DMS153 treated with DMSO at 0.1 percent for 48 hours (cell line): ENCODE data around the gene KATNAL2.
"Not testable (repeated sequence)": the region's sequence is repeated elsewhere in the genome, so short reads cannot be mapped to it uniquely, and the experiment has no call there.

ENCODE experiments used
- DNase-seq: peaks from one replicate; lab custom pipeline; 2025; ENCODE audit not compliant: unreplicated experiment; lab: John Stamatoyannopoulos, UW

Gene KATNAL2

DNA sequence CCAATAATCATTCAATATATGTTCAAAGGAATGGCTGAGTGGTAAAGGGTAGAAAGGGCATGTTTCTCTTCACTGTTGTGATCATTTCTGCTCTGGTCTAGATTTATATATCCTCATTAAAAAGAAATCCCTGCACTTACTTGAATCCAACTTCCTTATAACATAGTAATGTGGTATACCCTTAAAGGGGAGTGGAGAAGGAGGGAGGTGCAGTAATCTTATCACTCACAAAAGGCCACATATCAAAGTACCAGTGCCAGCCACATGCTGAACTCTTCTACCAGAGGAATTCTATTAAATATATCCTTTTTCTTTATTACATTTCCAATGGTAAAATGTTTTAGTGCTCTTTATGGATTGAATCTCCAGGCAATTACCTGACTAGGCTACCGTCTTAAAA is 3.3 kb downstream of the KATNAL2 start:
- DNase-seq: no peak

GRCh38 chr18:46939337-46939963 is 22.0 kb downstream of the KATNAL2 start:
- DNase-seq: no peak

GRCh38 chr18:46939998-46940571 is 22.7 kb downstream of the KATNAL2 start:
- no peak for DNase-seq

- DNase-seq: no peak
Measured at GRCh38 chr18:46942646-46943045, 25.2 kb downstream of the KATNAL2 start.

DNA sequence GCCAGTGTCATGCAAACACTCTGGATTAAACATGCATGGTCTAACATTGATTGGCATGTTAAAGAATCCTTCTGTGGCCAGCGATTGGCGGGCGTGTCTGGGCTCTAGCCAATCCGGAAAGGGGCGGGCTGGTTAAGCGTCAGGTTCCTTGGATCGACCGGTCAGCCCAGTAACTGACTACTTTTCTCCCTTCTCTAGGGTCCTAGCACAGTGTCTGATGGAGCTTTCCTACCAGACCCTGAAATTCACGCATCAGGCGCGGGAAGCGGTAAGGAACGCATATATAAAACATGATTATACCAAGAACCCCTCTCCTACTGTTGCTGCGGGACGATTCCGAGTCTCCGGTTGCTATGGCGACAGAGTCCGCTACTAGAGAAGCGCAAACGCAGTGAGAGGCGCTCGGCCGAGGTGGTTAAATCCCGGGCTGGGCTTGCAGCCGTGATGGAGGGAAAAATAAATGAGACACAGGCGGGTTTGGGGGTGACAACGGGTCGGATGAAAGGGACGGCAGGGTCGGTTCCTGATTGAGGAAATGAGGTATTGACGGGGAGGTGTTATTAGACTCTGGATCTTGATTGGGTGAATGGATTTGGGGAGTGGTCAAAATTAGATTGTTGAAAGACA is 29.4 kb downstream of the KATNAL2 start:
- peak; percentile 81 for DNase-seq

- DNase-seq: peak; percentile 22
Measured at GRCh38 chr18:46950064-46950656, 32.8 kb downstream of the KATNAL2 start.

DNA sequence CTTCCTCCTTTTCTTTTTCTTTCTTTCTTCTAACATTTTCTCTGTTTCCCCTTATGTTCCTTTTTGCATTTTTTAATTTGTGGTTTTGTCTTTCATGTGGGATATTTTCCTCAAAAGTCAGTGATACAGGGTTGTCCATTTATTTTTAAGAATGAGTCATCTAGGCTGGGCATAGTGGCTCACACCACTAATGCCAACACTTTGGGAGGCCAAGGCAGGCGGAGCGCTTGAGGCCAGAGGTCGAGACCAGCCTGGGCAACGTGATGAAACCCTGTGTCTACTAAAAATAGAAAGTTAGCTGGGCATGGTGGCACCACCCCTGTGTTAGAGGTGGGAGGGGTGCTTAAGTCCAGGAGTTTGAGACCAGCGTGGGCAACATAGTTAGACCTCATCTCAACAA is 35.8 kb downstream of the KATNAL2 start:
- no peak for DNase-seq

GRCh38 chr18:46958209-46958608 is 40.8 kb downstream of the KATNAL2 start:
- no peak for DNase-seq

DNA sequence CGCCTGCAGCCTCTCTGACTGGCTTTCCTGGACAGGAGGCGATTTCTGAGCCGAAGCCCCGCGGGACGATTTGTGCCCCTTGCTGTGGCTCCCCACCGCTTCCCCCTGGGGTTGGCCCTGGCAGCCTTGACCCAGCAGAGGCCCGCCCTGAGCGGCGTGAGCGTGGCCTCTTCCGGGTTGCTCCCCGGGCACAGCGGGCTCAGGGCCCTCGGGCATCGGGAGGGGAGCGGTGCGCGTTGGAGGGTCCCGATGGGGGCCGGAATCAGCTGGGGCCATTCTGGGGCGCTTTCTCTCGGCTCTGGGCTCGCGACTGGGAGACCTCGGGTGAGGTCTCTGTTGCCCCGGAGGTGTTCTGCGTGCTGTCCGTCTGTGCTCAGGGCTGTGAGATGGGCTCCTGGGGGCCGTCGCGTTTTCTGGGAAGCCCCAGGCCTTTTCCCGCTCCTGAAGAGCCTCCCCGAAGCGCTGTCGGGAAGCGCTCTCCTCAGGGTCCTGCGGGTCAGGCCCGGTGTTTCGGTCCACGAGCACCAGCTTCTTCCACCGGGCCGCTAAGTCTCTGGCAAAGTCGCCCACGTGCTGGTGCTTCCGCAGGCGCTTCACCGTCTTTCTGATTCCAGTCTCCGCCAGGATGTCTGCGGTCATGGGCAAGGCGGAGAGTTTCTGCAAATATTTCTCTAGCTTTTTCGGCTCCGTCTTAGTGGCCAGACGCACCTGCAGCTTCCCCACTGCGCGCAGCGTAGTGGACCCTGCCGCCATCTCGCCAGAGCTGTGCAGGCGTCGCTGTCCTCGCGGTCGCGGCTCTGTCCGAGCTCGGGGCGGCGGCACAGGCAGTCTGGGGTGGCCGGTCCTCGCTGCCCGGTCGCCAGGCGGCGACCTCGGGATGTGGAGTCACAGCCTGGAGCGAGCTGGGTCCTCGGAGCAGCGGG is 46.5 kb downstream of the KATNAL2 start:
- not testable (repeated sequence) for DNase-seq

DNA sequence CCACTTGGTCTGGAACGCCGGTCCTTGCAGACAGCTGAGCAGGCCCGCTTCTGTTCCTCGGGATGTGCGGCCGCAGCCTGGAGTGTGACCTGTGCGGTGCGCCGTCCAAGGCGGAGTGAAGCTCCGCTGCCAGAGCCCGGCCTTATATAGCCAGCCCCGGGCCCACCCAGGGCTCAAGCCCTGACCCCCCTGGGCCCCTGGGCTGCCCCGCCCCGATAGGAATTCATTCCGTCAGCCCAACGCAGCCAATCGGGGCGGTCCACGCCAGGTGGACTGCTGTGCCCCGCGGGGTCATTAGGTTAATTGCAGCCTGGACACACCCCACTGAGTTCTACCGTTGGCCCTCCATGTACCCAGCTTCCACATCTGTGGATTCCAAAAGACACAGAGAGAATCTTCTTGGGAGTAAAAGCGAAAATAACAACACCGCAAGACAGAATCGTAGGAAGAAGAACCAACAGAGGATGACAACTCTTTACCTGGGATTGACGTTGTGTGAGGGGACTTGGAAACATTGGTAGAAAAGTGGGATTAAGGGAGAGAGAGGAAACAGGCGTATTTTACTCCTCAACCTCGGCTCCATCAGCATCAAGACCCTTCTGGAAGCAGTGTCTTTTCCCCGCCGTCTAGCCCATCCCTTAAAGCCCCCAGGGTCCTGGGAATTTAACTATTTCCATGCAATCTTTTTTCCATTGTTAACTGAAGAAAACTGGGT is 47.3 kb downstream of the KATNAL2 start:
- DNase-seq: not testable (repeated sequence)

- not testable (repeated sequence) for DNase-seq
Measured at GRCh38 chr18:46966266-46966665, 48.9 kb downstream of the KATNAL2 start.

DNA sequence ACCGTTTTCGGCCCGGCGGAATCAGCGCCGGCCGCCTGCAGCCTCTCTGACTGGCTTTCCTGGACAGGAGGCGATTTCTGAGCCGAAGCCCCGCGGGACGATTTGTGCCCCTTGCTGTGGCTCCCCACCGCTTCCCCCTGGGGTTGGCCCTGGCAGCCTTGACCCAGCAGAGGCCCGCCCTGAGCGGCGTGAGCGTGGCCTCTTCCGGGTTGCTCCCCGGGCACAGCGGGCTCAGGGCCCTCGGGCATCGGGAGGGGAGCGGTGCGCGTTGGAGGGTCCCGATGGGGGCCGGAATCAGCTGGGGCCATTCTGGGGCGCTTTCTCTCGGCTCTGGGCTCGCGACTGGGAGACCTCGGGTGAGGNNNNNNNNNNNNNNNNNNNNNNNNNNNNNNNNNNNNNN is 52.1 kb downstream of the KATNAL2 start:
- DNase-seq: not testable (repeated sequence)

DNA sequence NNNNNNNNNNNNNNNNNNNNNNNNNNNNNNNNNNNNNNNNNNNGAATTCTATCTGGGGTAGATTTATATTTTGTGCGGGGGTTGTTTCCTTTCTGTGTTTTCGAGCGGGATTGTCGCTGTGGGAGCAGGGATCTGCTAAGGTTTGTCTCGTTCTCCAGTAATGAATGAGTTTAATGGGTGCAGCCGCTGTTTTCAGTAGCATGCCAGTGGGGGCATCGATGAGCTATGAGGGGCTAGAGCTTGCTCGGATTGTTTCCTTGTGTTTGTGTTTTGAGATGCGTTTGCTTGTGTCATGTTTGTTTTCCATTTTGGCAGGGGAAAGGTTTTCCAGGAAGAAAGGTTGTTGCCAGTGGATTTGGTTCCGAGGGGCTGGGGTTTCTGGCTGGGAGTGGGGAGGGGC is 102.5 kb downstream of the KATNAL2 start:
- not testable (repeated sequence) for DNase-seq

- DNase-seq: not testable (repeated sequence)
Measured at GRCh38 chr18:47020757-47021156, 103.4 kb downstream of the KATNAL2 start.

DNA sequence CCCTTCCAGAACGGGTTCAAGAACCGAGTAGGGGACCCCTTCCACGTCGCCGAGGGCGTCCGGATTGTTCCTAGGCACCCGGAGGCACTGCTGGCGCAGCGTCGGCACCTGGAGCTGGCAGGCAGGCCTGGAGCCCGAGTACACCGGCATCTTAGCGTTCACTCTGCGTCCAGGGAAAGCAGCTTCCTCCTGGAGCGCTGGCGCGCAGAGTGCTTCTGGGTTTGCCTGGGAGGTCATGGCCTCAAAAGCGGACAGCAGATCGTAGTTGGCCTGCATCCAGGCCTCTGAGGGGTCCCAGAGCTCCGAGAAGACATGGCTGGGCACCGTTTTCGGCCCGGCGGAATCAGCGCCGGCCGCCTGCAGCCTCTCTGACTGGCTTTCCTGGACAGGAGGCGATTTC is 105.4 kb downstream of the KATNAL2 start:
- DNase-seq: not testable (repeated sequence)

GRCh38 chr18:47023769-47024465 is 106.5 kb downstream of the KATNAL2 start:
- not testable (repeated sequence) for DNase-seq

- DNase-seq: not testable (repeated sequence)
Measured at GRCh38 chr18:47025557-47026174, 108.3 kb downstream of the KATNAL2 start.

DNA sequence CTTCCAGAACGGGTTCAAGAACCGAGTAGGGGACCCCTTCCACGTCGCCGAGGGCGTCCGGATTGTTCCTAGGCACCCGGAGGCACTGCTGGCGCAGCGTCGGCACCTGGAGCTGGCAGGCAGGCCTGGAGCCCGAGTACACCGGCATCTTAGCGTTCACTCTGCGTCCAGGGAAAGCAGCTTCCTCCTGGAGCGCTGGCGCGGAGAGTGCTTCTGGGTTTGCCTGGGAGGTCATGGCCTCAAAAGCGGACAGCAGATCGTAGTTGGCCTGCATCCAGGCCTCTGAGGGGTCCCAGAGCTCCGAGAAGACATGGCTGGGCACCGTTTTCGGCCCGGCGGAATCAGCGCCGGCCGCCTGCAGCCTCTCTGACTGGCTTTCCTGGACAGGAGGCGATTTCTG is 111.3 kb downstream of the KATNAL2 start:
- DNase-seq: not testable (repeated sequence)

GRCh38 chr18:47029684-47030353 is 112.4 kb downstream of the KATNAL2 start:
- DNase-seq: not testable (repeated sequence)
